ENCODE results near the gene DLGAP1. TPM values are rescaled to one million over a fixed set of nuclear protein-coding genes. Genes with fewer than 3 reads are reported as not detected.

Gene DLGAP1
- total and polyA plus RNA-seq, 2 experiments from 2014 or later, result 3.1 to 6.5 TPM

- 93% methylated on average over 2 of the region's 2 CpGs for WGBS (ENCODE audit: low lambda C conversion rate, missing lambda C conversion rate)
- H3K9me3 ChIP-seq (ENCODE audit: low read depth), result no peaks in the 10 kb centered on the region
- no peak overlapping the region for H3K4me3 ChIP-seq
- no peaks in the 10 kb centered on the region for H3K36me3 ChIP-seq (replicated peaks; ENCODE audit: insufficient read depth, low read depth)
- no peak overlapping the region for H2AFZ ChIP-seq
- H3K27ac ChIP-seq, result no peak overlapping the region
- no peaks in the 10 kb centered on the region for H3K79me2 ChIP-seq
- TF ChIP-seq EZH2 (IDR thresholded peaks at IDR 0.05; ENCODE audit: borderline replicate concordance) (no peak), EZH2phosphoT487 (IDR thresholded peaks at IDR 0.05; ENCODE audit: low read depth, severe bottlenecking, unreplicated experiment) (no peak), CTCF (IDR thresholded peaks at IDR 0.05; ENCODE audit: poor library complexity) (no peak)
- no peak overlapping the region for H3K4me2 ChIP-seq
- DNase-seq (ENCODE audit: low spot score), result no peak
- no peaks in the 10 kb centered on the region for H4K20me1 ChIP-seq (ENCODE audit: insufficient read depth, poor library complexity, severe bottlenecking)
- H3K9me2 ChIP-seq (replicated peaks; ENCODE audit: insufficient read depth), result no peaks in the 10 kb centered on the region
- no peaks in the 10 kb centered on the region for H3K27me3 ChIP-seq
- no peaks in the 10 kb centered on the region for H3K4me1 ChIP-seq (ENCODE audit: insufficient read depth)
Measured at GRCh38 chr18:4237664-4238041, 217.5 kb downstream of the DLGAP1 start.

GRCh38 chr18:4236940-4237663 is 218.0 kb downstream of the DLGAP1 start:
- Histone ChIP-seq H3K4me3 (no peak overlapping the region), H3K4me1 (ENCODE audit: insufficient read depth) (no peaks in the 10 kb centered on the region), H3K36me3 (replicated peaks; ENCODE audit: insufficient read depth, low read depth) (no peaks in the 10 kb centered on the region), H3K79me2 (no peaks in the 10 kb centered on the region), H3K9me3 (ENCODE audit: low read depth) (no peaks in the 10 kb centered on the region), H4K20me1 (ENCODE audit: insufficient read depth, poor library complexity, severe bottlenecking) (no peaks in the 10 kb centered on the region), H3K4me2 (no peak overlapping the region), H3K27me3 (no peaks in the 10 kb centered on the region), H3K27ac (no peak overlapping the region), H2AFZ (no peak overlapping the region), H3K9me2 (replicated peaks; ENCODE audit: insufficient read depth) (no peaks in the 10 kb centered on the region)
- 73% methylated on average over 11 of the region's 11 CpGs for WGBS (ENCODE audit: low lambda C conversion rate, missing lambda C conversion rate)
- no peak for TF ChIP-seq CTCF (IDR thresholded peaks at IDR 0.05; ENCODE audit: poor library complexity)
- TF ChIP-seq EZH2phosphoT487 (IDR thresholded peaks at IDR 0.05; ENCODE audit: low read depth, severe bottlenecking, unreplicated experiment), result no peak
- DNase-seq (ENCODE audit: low spot score), result no peak

GRCh38 chr18:4233468-4233867 is 221.6 kb downstream of the DLGAP1 start:
- Histone ChIP-seq H3K4me1 (ENCODE audit: insufficient read depth) (no peaks in the 10 kb centered on the region), H3K36me3 (replicated peaks; ENCODE audit: insufficient read depth, low read depth) (no peaks in the 10 kb centered on the region), H3K9me3 (ENCODE audit: low read depth) (no peaks in the 10 kb centered on the region), H3K4me3 (no peak overlapping the region), H3K79me2 (no peaks in the 10 kb centered on the region), H3K9me2 (replicated peaks; ENCODE audit: insufficient read depth) (no peaks in the 10 kb centered on the region), H3K27me3 (no peaks in the 10 kb centered on the region), H3K4me2 (no peak overlapping the region), H4K20me1 (ENCODE audit: insufficient read depth, poor library complexity, severe bottlenecking) (no peaks in the 10 kb centered on the region), H3K27ac (no peak overlapping the region), H2AFZ (no peak overlapping the region)
- no peak for DNase-seq (ENCODE audit: low spot score)
- no peak for TF ChIP-seq EZH2phosphoT487 (IDR thresholded peaks at IDR 0.05; ENCODE audit: low read depth, severe bottlenecking, unreplicated experiment)
- TF ChIP-seq CTCF (IDR thresholded peaks at IDR 0.05; ENCODE audit: poor library complexity), result no peak
- TF ChIP-seq EZH2 (IDR thresholded peaks at IDR 0.05; ENCODE audit: borderline replicate concordance), result no peak
- 49% methylated on average over 3 of the region's 3 CpGs for WGBS (ENCODE audit: low lambda C conversion rate, missing lambda C conversion rate)
